HG02970 (cell line): ENCODE data around the gene CCDC180.
"Not testable (repeated sequence)": the region's sequence is repeated elsewhere in the genome, so short reads cannot be mapped to it uniquely, and the experiment has no call there.

ENCODE experiments used
- ATAC-seq: cut with Tn5 transposase; IDR thresholded peaks from one replicate; pipeline ENCODE4 v1.9.1; 2021; ENCODE audit warnings: mild to moderate bottlenecking, moderate library complexity, moderate number of reproducible peaks; ENCODE audit not compliant: unreplicated experiment, low FRiP score

The CCDC180 gene

DNA sequence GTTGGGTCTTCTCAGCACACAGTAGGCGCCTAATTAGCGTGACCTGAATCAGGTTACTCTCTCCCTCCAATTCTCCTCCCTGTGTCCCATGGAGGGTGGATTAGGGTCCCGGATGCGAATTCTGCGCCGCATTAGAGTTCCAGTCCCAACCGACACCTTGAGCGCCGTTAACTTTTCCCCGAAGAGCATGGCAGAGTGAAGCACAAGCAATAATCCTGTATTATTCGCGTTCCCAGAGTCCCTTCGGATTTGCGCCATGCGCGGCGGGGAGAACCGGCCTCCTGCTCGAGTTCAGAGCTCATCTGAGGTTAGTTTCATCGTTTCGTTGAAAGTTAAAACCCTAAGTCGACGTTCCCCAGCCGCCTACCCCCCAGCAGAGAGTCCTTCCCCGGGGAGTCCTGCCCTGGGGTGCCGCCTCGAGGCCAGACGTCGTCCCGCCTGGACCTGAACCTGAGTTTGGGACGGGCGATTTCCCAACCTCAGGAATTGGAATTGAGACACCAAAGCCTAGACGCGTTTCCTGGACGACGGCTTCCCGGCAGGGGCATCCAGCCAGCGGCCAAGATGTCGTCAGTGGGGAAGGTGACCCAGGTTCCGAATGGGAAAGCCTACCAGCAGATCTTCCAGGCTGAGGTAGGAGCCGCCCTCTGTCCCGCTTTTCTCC, at the start of gene CCDC180:
CCDC180 (plus strand) TSS at position 160 of the 664 bp plus-strand sequence; CDS start at position 565, 405 bp downstream.
- no peak for ATAC-seq

DNA sequence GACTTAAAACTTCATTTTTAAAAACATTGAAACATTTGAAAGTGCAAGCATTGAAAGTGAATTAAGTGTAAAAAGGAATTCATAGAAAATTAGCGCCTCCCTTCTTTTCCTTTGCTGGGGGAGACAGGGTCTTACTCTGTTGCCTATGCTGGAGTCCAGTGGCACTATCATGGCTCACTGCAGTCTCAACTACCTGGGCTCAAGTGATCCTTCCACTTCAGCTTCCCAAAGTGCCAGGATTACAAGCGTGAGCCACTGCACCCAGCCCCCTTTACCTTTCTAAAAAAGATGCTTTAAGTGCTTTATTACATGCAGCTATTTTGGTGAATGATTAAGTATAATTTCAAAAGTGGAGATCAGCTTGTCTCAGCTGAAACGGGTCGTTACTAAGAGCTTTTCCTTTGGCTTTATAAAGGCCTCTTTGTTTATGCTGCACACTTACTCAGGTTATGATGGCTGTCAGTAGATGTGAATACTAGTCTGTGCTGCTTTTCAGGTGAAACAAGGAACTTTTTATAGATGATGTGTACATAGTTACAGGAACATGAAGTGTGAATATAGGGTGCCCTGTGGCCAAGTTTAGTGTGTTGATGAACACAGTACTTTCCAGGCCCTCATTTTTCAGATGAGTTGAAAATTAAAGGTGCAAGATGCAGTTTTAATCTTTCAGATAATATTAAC, 47.5 kb upstream of the CCDC180 start:
- ATAC-seq = not testable (repeated sequence)

DNA sequence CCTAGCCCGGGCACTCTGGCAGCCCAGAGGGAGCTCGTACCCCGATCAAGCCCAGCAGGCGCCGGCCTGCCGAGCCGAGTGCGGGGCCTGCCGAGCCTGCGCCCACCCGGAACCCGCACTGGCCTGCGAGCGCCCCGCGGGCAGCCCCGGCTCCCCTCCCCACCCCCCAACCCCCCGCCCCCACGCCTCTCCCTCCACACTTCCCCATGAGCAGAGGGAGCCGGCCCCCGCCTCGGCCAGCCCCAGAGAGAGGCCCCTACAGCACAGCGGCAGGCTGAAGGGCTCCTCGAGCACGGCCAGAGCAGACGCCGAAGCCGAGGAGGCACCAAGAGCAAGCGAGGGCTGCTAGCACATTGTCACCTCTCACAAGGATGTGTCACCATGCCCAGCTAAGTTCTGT, 36.2 kb upstream of the CCDC180 start:
- no peak for ATAC-seq

DNA sequence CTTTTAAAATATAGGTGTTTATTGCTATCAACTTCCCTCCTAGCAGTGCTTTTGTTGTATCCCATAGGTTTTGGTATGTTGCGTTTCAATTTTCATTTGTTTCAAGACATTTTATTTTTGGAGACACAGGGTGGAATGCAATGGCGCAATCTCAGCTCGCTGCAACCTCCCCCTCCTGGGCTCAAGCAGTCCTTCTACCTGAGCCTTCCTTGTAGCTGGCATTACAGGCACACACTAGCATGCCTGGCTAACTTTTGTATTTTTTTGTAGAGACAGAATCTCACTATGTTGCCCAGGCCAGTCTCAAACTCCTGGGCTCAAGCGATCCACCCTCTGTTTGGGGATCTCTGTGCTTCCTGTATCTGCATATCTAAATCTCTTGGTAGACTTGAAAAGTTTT, 35.4 kb upstream of the CCDC180 start:
- ATAC-seq = no peak

DNA sequence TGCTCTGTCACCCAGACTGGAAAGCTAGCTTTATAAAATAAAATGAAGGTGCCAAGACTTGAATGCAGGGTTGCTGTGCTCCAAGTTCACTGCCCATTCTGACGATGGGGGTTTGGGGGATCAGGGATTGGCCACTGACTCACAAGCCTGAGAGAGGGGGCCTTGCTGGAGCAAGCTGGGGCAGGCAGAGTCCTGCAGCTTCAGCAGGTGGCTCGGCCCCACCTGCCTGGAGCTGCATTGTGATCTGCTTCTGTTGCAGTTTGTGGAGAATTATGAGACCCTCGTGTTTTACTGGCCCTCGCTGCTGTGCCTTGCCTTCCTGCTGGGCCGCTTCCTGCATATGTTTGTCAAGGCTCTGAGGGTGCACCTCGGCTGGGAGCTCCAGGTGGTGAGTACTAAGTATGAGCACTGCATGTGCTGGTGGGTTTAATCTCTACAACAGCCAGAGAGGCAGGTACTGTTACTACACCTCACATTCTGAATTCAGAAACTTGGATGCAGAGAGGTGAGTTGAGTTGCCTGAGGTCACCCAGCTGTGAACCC, 31.1 kb upstream of the CCDC180 start:
- no peak for ATAC-seq

DNA sequence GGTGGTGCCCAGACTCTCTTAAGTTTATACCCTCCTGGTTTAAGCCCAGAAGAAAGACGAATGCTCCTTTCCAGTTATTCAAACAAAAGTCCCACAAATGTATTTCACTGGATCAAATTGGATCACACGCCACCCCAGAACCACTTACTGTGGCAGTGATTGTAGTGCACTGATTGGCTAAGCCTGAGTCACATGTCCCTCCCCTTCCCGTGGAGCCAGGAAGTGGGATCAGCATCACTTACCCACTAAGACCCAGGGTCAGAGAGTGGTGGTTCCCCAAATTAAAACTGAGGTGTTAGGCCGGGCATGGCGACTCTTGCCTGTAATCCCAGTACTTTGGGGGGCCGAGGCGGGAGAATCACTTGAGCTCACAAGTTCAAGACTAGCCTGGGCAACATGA, 29.5 kb upstream of the CCDC180 start:
- ATAC-seq = no peak

DNA sequence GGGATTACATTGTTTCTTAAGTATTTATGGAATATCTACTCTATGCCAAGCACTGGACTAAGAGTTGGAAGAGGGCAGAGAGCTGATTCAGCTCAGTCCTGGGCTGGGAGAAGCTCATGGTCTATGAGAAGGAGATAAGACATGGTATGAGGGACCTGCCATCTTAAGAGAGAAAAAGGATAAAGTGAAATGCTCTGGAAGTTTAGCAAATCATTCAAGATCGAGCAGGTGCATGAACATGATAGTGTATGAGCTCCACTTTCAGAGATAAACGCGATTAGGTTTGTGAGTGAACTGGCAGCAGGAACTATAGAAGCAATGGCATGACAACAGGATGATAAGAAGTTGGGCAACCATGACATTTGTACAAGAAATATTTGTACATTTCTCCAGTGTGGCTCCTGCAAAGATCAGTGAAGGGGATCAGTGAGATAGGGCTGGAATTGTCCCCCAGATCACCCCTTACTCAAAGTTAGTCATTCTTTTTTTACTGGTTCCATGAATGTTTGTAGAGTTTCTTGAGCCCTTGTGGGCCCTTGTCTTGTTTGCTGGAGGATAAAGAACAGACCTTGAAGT, 26.6 kb upstream of the CCDC180 start:
- no peak for ATAC-seq

DNA sequence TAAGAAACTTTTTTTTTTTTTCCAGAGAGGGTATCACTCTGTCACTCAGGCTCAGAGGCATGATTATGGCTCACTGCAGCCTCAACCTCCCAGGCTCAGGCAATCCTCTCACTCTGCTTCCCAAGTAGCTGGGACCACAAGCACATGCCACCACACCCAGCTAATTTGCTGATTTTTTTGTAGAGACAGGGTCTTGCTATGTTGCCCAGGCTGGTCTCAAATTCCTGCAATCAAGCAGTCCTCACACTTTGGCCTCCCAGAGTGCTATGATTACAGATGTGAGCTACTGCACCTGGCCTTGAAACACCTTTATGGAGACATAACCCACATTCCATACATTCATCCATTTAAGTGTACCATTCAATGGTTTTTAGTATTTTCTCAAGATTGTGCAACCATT, 23.7 kb upstream of the CCDC180 start:
- ATAC-seq = no peak

DNA sequence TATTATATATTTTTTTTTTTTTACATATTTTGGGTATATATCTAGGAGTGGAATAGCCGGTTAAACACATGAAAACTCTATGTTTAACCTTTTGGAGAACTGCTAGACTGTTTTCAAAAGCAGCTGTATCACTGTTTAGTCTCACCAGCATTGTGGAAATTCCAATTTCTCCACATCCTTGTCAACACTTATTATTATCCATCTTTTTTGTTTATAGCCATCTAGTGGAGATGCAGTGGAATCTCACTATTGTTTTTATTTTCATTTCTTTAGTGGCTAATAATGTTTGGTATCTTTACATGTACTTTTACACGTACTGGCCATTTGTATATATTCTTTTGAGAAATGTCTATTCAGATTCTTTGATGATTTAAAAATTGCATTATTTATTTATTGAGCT, 22.7 kb upstream of the CCDC180 start:
- no peak for ATAC-seq

DNA sequence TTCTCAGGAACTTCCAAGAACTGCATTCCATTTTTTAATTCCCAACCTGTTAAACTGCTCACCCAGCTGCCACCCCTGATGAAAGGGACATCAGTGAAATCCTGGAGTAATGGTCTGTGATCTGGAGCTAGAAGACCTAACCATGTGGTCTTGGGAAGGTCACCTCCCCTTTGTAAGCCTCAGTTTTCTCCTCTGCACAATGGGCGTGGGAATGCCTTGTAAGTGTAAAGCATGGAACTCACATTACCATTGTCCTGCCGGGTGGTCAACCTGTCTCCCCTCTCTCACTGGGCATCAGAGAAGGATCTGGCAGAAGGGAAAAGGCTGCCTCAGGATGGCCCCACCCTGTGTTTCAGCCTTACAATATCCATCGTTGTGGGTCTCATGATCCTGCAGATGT, 15.3 kb upstream of the CCDC180 start:
- no peak for ATAC-seq

DNA sequence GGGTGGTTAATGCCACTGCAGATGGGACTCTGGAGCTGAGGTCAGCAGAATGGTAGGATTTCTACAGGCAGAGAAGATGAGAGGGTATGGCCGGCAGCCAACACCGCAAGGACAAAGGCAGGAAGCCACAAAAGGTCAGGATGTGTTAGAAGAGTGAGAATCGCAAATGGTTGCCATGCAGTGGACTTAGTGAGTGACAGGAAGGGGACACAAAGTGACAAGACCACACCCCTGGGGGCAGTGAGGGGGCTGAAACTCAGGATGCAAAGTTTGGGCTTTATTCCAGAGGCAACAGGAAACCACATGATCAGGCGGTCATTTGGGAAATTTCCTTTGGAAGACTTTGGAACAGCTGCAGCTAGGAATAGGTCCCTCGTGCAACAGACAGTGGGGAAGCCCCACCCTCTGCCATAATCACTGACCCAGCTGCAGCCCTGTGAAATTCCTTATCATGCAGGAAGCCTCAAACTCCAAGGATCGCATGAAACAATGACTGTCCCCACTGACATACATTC, 14.2 kb upstream of the CCDC180 start:
- no peak for ATAC-seq

DNA sequence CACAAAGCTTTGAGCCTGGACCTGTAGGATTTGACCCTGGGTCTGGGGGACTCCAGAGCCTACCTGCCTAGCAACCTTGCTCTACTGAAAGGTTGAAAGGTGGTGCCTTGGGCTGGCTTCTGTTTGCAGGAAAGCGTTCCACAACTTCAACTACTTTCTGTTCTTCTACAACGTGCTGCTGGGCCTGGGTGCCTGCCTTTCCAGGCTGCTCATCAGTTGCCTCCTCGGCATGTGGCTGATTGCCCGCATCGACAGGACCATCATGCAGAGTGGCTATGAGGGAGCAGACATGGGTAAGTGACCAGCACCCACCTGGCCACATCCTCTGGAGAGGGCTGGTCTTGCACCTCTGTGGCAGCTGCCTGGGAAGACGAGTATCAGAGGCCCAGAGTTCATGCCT, 13.6 kb upstream of the CCDC180 start:
- no peak for ATAC-seq

DNA sequence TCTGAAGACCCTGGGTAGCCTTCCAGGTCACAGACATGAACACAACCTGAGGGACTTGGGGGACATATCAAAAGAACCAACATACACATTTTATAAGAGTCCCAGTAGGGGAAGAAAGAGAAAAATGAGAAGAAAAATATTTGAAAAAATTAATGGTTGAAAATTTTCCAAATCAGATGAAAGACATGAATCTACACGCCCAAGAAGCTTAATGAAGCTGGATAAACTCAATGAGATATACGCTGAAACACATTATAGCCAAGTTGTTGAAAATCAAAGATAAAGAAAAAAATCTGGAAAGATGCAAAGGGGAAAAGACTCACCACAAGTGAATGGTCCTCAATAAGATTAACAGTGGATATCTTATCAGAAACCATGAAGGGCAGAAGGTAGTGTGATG, 9.6 kb upstream of the CCDC180 start:
- no peak for ATAC-seq

DNA sequence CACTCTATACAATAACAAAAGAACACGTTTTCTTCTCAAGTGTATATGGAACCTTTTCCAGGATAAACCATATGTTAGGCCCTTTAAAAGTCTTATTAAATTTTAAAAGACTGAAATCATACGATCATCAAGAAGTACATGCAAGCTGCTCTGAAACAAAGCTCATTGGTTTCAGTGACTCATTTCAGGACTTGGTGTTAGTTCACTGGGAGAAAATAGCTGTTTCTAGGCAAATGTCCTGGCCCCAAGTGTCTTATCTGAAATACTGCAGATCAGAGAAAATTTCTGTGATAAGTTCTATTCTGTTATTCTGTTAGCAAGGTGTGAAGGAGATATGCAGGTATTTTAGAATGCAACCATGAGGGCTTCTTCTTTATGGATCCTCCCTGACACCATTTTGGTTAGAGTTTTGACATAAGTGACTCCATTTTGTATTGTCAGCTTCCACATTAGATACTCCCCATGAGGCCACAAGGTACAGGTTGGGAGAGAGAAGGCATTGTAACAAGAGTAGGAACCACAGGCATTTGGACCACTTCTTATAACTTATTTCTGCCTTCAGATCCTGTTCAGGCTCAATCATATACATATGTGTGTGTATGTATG, 7.5 kb upstream of the CCDC180 start:
- ATAC-seq = no peak

DNA sequence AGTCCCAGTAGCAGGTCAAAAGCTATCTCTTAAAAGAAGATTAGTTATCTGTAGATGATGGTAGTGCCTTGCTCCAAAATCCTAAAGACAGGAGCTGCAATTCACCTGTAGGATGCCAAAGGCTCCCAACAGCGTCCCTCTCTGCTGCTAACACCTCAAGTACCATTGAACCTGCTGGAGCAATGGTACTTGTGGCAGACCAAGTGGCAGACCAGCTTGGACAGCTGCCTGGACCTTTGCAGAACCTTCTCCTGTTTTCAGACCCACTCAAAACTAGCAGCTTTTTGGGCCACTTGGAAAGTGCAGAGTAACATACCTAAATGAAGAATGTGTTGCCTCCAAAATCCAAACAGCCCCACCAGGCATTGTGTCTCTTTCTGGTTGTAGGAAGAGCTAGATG, 6.9 kb upstream of the CCDC180 start:
- ATAC-seq = no peak

DNA sequence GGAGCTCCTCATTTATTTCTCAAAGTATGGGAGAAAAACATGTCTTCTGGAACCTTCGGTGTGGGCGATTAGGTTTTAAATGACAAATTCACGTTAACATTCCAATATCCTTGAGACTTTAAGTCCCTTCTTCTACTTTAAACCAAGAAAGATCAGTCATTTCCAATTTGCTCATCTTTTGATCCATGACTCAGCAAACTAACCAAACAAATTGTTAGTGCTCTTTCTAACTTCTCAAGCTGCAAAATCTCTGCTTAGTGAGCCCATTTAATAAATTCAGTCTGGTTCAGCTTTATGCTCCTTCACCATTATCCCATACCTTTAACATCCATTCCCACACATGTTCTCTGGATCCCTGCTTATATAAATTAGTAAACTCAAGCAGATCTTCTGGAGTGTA, 5.5 kb upstream of the CCDC180 start:
- ATAC-seq = no peak

DNA sequence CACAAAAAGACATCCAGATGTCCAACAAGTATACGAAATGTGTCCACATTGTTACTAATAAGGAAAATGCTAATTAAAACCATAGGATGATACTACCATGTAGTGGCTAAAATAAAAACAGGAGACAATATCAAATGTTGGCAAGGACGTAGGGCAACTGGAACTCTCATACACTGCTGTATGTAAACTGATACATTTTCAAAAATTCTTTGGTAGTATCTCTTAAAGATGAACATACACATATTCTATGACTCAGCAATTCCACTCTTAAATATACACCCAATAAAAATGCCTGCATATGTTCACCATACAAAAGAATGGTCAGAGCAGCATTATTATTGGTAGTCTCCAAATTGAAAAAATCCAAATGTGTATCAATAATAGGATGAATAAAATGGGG, 2.9 kb upstream of the CCDC180 start:
- ATAC-seq = no peak

DNA sequence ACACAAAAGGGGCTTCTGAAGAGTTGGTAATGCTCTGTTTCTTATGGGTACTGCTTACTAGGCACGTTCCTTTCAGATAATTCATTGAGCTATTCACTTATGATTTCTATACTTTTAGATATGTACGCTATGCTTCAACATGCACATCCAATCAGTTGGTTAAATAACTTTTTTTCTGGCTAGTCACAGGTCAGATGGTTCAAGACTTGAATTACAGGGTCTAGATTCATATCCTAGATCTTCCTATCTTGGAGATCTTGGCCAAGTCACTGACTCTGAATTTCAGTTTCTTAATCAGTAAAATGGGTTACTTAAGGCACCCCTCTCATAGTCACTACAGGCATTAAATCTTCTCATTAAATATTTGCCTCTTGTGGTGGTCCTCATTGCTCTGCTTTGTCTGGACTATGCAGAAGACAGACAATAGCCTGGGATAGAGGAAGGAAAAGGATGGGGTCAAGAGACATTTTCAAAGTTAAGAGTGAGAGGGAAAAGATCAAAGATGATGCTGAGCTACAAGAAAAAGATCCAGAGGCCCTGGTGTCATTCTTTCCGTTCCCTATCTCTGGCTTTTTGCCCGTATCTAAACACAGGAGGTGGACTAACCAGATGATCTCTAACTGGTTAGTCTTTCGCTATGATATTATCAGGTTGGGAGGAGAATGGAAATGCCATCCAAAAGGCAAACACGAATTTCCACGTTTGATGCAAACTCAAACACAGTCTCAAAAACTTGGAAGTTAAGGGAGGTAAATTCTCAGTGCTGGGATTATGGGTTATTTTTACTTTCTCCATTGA, 1.8 kb upstream of the CCDC180 start:
- ATAC-seq = no peak

DNA sequence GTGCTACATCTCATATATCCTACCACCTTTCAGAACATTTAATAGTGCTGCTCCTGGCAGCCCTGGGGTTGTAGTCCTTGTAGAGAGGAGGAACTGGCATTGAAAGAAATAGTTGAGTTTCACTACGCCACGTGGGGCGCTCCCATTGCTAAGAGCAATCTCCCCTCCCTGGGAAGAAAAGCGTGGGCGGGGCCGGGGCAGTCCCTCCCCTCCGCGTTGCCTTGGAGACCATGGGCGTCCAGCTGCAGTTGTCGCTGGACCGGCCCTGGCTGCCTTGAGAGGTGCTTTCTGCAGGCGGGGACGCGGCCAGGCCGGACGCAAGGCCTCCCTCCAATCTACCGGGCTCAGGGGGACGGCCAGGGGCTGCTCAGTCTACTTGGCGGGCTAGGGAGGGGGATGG, 368 bp upstream of the CCDC180 start:
- no peak for ATAC-seq

DNA sequence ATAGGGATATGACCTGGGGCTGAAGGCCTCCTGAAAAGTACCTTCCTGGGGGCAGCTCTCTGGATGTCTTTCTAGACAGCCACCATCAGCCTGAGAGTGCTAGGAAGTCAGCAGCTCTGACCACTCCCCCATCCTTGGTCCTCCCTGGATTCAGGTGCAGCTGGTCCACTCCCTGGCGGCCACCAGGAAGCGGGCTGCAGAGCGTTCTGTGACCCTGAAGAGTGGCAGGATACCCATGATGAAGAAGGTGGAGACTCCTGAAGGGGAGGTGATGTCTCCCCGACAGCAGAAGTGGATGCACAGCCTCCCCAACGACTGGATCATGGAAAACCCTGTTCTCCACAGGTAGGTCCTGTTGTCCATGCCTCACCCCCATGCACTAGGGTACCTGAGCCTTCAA, 1.8 kb downstream of the CCDC180 start:
- ATAC-seq = no peak
